CD8-positive, alpha-beta memory T cell (primary cell): ENCODE measurements around the gene TTLL1. TPM values are rescaled to one million over a fixed set of nuclear protein-coding genes. Genes with fewer than 3 reads are reported as not detected.

Experiments
- CTCF ChIA-PET: fragments of 350-600 bp; sonication (Branson Sonifier 250); formaldehyde crosslinking; loops from one replicate; lab custom pipeline; 2021; ENCODE audit warnings: antibody characterized with exemption; lab: Charles Lee
- POLR2A ChIA-PET: fragments of 350-600 bp; sonication (Branson Sonifier 250); formaldehyde crosslinking; loops from one replicate; lab custom pipeline; 2021; ENCODE audit warnings: antibody characterized with exemption; lab: Charles Lee
- DNase-seq, 5 donors: peaks; one replicate each; pipeline versions ENCODE4 v3.0.0 to v3.0.0-alpha.2; 2020 to 2022; ENCODE audit warnings: mixed read lengths in 1 of 5
- H3K27ac ChIP-seq: one replicate; pipeline ENCODE4 v1.7.0; 2013; ENCODE audit warnings: low read depth, mild to moderate bottlenecking, low read length, moderate library complexity
- H3K27me3 ChIP-seq: 2 replicates; pipeline ENCODE4 v1.7.0; 2013; ENCODE audit warnings: low read length, mild to moderate bottlenecking; ENCODE audit not compliant: insufficient read depth, poor library complexity, severe bottlenecking
- H3K36me3 ChIP-seq: 2 replicates; pipeline ENCODE4 v1.7.0; 2013; ENCODE audit warnings: mild to moderate bottlenecking, low read length, moderate library complexity; ENCODE audit not compliant: insufficient read depth
- H3K4me1 ChIP-seq: 2 replicates; pipeline ENCODE4 v1.7.0; 2013; ENCODE audit warnings: mild to moderate bottlenecking, low read length, moderate library complexity; ENCODE audit not compliant: insufficient read depth
- H3K4me3 ChIP-seq: 2 replicates; pipeline ENCODE4 v1.7.0; 2013; ENCODE audit warnings: mild to moderate bottlenecking, low read length
- H3K9me3 ChIP-seq: 2 replicates; pipeline ENCODE4 v1.7.0; 2013; ENCODE audit warnings: mild to moderate bottlenecking, low read length
- H3K27ac Mint-ChIP-seq, 8 donors: one replicate each; pipeline ENCODE4 v1.8.0; 2020 to 2021; ENCODE audit warnings: mixed read lengths in 8 of 8, mild to moderate bottlenecking in 6 of 8, inconsistent platforms in 3 of 8, moderate library complexity in 3 of 8
- H3K27me3 Mint-ChIP-seq, 2 donors: one replicate each; pipeline ENCODE4 v1.8.0; 2020 to 2021; ENCODE audit warnings: mixed read lengths in 2 of 2, mild to moderate bottlenecking in 1 of 2, moderate library complexity in 1 of 2
- H3K36me3 Mint-ChIP-seq, 3 donors: one replicate each; pipeline ENCODE4 v1.8.0; 2020 to 2021; ENCODE audit warnings: mixed read lengths in 3 of 3, inconsistent platforms in 1 of 3, mild to moderate bottlenecking in 1 of 3
- H3K4me1 Mint-ChIP-seq, 3 donors: one replicate each; pipeline ENCODE4 v1.8.0; 2020 to 2021; ENCODE audit warnings: mixed read lengths in 3 of 3, inconsistent platforms in 1 of 3, mild to moderate bottlenecking in 1 of 3
- H3K4me3 Mint-ChIP-seq, 7 donors: one replicate each; pipeline ENCODE4 v1.8.0; 2020 to 2021; ENCODE audit warnings: mixed read lengths in 7 of 7, mild to moderate bottlenecking in 6 of 7, moderate library complexity in 4 of 7, inconsistent platforms in 2 of 7
- H3K9me3 Mint-ChIP-seq, 5 donors: one replicate each; pipeline ENCODE4 v1.8.0; 2020 to 2022; ENCODE audit warnings: mixed read lengths in 5 of 5, mild to moderate bottlenecking in 3 of 5, moderate library complexity in 2 of 5, inconsistent platforms in 1 of 5
- polyA plus RNA-seq: library from polyadenylated mRNA; unstranded; fragments of 300-500 nt; fragmentation: Illumina TruSeq; gene quantifications from one replicate; pipeline ENCODE4 v1.2.3, GENCODE V29; 2021
- total RNA-seq, 2 experiments: library from RNA; stranded (reverse); gene quantifications; one replicate each; pipeline ENCODE4 v1.2.3, GENCODE V29; 2021

TTLL1 gene
- total and polyA plus RNA-seq, 3 experiments from 2014 or later = 4.3 to 15.8 (median 5.0) TPM

DNA sequence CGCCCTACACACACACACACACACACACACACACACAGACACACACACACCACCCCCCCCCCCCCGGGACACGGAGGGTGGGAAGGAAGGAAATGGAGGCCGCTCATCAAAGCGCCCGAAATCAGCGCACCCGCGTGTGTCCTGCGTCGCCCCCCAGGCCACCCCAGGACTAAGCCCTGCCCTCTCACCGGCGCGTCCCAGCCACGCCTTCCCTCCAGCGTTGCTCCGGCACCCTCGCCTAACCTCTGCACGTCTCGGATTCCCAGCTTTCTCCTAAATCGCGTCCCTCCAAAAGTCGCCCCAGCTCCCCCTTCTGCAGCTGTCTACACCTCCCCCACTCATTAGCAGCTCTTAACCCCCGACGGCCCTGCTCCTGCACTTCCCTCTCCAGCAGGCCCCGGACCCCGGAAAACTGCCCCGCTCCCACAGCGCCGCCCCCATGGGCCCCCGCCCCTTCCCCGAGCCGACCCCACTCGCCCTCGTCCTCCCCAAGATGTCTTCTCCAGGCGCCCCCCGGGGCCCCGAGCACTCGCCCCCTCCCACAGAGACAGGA is 74.8 kb downstream of the TTLL1 start:
- H3K36me3 ChIP-seq = no peaks in the 10 kb centered on the region
- peak overlapping the region; percentile 96 to 99 (median 98) for H3K4me3 Mint-ChIP-seq
- peaks cover 0 to 11% (median 0%) of the 10 kb centered on the region in 3 donors for H3K36me3 Mint-ChIP-seq
- H3K27ac ChIP-seq = no peak overlapping the region
- no peaks in the 10 kb centered on the region for H3K9me3 Mint-ChIP-seq
- H3K27me3 Mint-ChIP-seq = no peaks in the 10 kb centered on the region
- H3K27ac Mint-ChIP-seq = peak overlapping the region; percentile 64 to 94 (median 91)
- DNase-seq = peak; percentile 33 to 72 (median 42)
- no peaks in the 10 kb centered on the region for H3K27me3 ChIP-seq
- no peaks in the 10 kb centered on the region for H3K9me3 ChIP-seq
- POLR2A ChIA-PET = interaction anchor here (0.7 to 1.3 kb wide), 2 partner anchors 157 to 173 kb away, joined by 3 to 5 read pairs; partner anchors contain the start of gene ARFGAP3
- CTCF ChIA-PET = interaction anchor here (1.2 kb wide), 1 partner anchor 147 kb away, joined by 3 read pairs; no protein-coding TSS in a partner anchor
- H3K4me3 ChIP-seq = peak overlapping the region; percentile 74
- H3K4me1 Mint-ChIP-seq = peaks cover 28 to 42% (median 33%) of the 10 kb centered on the region in 3 donors
- H3K4me1 ChIP-seq = peaks cover 9% of the 10 kb centered on the region

DNA sequence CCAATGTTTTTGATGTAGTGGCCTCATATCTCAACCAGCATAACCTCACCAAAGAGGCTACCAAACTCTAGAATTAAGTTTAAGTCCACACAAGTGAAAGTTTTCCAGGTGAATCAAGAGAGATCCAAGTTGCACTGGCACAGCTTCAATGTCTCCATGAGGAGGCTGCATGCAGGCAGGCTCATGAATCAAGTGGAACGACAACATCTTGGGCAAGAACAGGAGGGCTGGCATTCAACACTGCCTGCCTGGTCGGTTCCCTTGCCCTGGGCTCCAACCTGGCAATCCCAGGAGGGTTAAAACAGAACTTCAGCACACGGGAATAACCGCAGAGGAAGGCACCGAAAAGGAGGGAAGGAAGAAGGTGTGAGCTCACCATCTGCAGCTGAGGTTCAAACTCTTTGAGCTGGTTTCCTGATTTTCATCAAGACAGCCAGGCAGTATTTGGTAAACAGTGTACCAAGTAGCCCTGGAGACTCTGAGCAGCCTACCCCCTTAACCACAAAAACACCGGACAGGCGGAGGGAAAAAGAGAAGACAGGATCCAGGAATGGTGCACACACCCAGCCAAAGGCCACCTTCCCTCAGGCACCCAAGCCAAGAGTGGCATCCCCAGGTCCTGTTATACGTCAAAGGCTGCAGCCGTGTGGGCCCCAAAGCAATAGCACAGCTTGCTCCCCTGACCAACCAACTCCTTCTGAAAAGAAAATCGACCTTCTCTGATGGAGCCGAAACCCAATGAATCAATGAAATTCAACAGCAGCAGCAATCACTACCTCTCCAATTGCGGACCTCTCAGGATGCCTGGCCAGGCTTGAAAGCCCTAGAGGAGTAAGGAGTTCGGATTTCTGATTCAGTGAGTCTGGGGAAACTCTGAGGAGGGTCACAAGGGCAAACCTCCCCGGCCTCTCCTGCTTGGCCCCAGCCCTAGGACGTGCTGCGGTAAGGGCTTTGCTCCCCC is 75.6 kb downstream of the TTLL1 start:
- H3K4me3 Mint-ChIP-seq = peak overlapping the region; percentile 96 to 99 (median 98)
- no peaks in the 10 kb centered on the region for H3K36me3 ChIP-seq
- ChIA-PET POLR2A (interaction anchor here (0.7 kb wide), 1 partner anchor 174 kb away, joined by 3 read pairs; no protein-coding TSS in a partner anchor), CTCF (no interaction called here)
- peaks cover 0 to 11% (median 0%) of the 10 kb centered on the region in 3 donors for H3K36me3 Mint-ChIP-seq
- H3K27ac ChIP-seq = peak overlapping the region; percentile 5
- H3K27me3 ChIP-seq = no peaks in the 10 kb centered on the region
- H3K4me1 ChIP-seq = peaks cover 9% of the 10 kb centered on the region
- peak overlapping the region; percentile 64 to 94 (median 91) for H3K27ac Mint-ChIP-seq
- H3K9me3 Mint-ChIP-seq = no peaks in the 10 kb centered on the region
- H3K4me3 ChIP-seq = peak overlapping the region; percentile 74
- H3K27me3 Mint-ChIP-seq = no peaks in the 10 kb centered on the region
- H3K4me1 Mint-ChIP-seq = peaks cover 31 to 49% (median 41%) of the 10 kb centered on the region in 3 donors
- DNase-seq = no peak
- no peaks in the 10 kb centered on the region for H3K9me3 ChIP-seq

DNA sequence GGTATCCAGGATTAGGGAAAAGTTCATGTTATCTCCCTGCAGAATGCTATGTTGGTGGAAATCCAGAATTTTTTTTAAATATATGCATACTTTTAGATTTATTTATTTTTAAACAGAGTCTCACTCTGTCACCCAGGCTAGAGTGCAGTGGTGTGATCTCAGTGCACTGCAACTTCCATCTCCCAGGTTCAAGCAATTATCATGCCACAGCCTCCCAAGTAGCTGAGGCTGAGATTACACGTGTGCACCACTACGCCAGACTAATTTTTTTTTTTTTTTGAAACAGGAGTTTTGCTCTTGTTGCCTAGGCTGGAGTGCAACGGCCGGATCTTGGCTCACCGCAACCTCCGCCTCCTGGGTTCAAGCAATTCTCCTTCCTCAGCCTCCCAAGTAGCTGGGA is 76.8 kb downstream of the TTLL1 start:
- Mint-ChIP-seq H3K27me3 (no peaks in the 10 kb centered on the region), H3K4me1 (peaks cover 35 to 57% (median 48%) of the 10 kb centered on the region in 3 donors), H3K36me3 (peaks cover 0 to 11% (median 0%) of the 10 kb centered on the region in 3 donors), H3K4me3 (peak overlapping the region in 2 of 7 donors; percentile 56 to 98), H3K27ac (peak overlapping the region in 1 of 8 donors; percentile 66), H3K9me3 (no peaks in the 10 kb centered on the region)
- no peak for DNase-seq
- Histone ChIP-seq H3K4me3 (no peak overlapping the region), H3K27me3 (no peaks in the 10 kb centered on the region), H3K36me3 (no peaks in the 10 kb centered on the region), H3K4me1 (peaks cover 9% of the 10 kb centered on the region), H3K9me3 (no peaks in the 10 kb centered on the region), H3K27ac (no peak overlapping the region)
- CTCF ChIA-PET = no interaction called here
- POLR2A ChIA-PET = no interaction called here

DNA sequence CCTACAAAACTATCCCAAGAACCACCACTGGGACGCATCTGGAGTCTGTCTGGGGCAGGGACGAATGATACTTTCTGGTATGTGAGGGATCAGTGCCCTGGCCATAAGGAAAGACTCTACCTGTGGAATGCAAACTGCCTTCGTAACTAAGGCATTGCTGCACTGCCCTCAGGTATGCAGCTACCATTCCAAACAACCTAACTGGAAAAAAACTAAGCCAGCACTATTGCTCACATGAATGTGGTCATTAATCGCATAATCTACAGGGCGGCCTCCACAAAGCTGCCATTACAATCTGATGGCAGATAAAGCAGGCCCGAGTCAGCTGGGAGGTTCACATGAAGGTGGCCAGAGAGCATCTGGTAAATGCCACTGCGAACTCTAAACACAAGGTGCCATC is 78.1 kb downstream of the TTLL1 start:
- H3K27me3 Mint-ChIP-seq = no peaks in the 10 kb centered on the region
- Histone ChIP-seq H3K4me1 (peaks cover 9% of the 10 kb centered on the region), H3K36me3 (no peaks in the 10 kb centered on the region), H3K4me3 (no peak overlapping the region), H3K9me3 (no peaks in the 10 kb centered on the region), H3K27me3 (no peaks in the 10 kb centered on the region), H3K27ac (no peak overlapping the region)
- DNase-seq = no peak
- H3K4me3 Mint-ChIP-seq = peak overlapping the region in 1 of 7 donors; percentile 51
- peaks cover 38 to 66% (median 59%) of the 10 kb centered on the region in 3 donors for H3K4me1 Mint-ChIP-seq
- H3K9me3 Mint-ChIP-seq = no peaks in the 10 kb centered on the region
- ChIA-PET CTCF (no interaction called here), POLR2A (no interaction called here)
- peak overlapping the region in 1 of 8 donors; percentile 10 for H3K27ac Mint-ChIP-seq
- peaks cover 0 to 11% (median 0%) of the 10 kb centered on the region in 3 donors for H3K36me3 Mint-ChIP-seq

DNA sequence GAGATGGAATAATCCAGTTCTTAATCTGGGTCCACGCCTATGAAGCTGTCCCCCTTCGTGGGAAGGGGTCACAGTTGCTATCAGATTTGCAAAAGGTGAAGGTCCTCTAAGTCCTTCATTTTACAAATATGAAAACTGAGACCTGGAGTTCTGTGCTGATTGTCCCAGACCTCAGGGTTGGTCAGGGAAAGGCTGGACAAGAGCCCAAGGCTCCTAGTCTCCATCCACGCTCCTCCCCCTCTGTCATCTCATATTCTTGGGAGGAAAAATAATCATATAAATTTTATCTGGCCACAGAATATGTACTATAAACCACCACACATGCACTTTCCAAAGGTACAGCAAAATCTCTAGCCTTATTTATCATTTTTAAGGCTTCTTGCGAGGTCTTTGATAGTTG is 79.7 kb downstream of the TTLL1 start:
- Histone ChIP-seq H3K9me3 (no peaks in the 10 kb centered on the region), H3K4me1 (peaks cover 9% of the 10 kb centered on the region), H3K36me3 (no peaks in the 10 kb centered on the region), H3K27ac (no peak overlapping the region), H3K4me3 (no peak overlapping the region), H3K27me3 (no peaks in the 10 kb centered on the region)
- Mint-ChIP-seq H3K4me3 (no peak overlapping the region), H3K9me3 (no peaks in the 10 kb centered on the region), H3K27ac (no peak overlapping the region), H3K27me3 (no peaks in the 10 kb centered on the region), H3K4me1 (peaks cover 44 to 75% (median 69%) of the 10 kb centered on the region in 3 donors), H3K36me3 (peaks cover 0 to 2% (median 0%) of the 10 kb centered on the region in 3 donors)
- no peak for DNase-seq
- ChIA-PET CTCF (interaction anchor here (1.0 to 1.1 kb wide), 2 partner anchors 24 kb away, joined by 3 read pairs; no protein-coding TSS in a partner anchor), POLR2A (no interaction called here)

GRCh38 chr22:43008921-43009320 is 80.3 kb downstream of the TTLL1 start:
- Mint-ChIP-seq H3K4me1 (peaks cover 46 to 76% (median 69%) of the 10 kb centered on the region in 3 donors), H3K36me3 (no peaks in the 10 kb centered on the region), H3K27me3 (no peaks in the 10 kb centered on the region), H3K4me3 (peak overlapping the region in 1 of 7 donors; percentile 48), H3K27ac (peak overlapping the region in 1 of 8 donors; percentile 46), H3K9me3 (no peaks in the 10 kb centered on the region)
- Histone ChIP-seq H3K4me1 (peaks cover 8% of the 10 kb centered on the region), H3K27ac (no peak overlapping the region), H3K36me3 (no peaks in the 10 kb centered on the region), H3K27me3 (no peaks in the 10 kb centered on the region), H3K9me3 (no peaks in the 10 kb centered on the region), H3K4me3 (no peak overlapping the region)
- no peak for DNase-seq
- POLR2A ChIA-PET = no interaction called here
- CTCF ChIA-PET = interaction anchor here (1.1 to 1.2 kb wide), 2 partner anchors 25 to 141 kb away, joined by 3 to 4 read pairs; no protein-coding TSS in a partner anchor

GRCh38 chr22:43008509-43008908 is 80.7 kb downstream of the TTLL1 start:
- CTCF ChIA-PET = interaction anchor here (1.1 to 1.2 kb wide), 2 partner anchors 25 to 141 kb away, joined by 3 to 4 read pairs; no protein-coding TSS in a partner anchor
- POLR2A ChIA-PET = no interaction called here
- Mint-ChIP-seq H3K27ac (peak overlapping the region in 1 of 8 donors; percentile 46), H3K36me3 (peaks cover 0 to 3% (median 2%) of the 10 kb centered on the region in 3 donors), H3K27me3 (no peaks in the 10 kb centered on the region), H3K9me3 (no peaks in the 10 kb centered on the region), H3K4me3 (no peak overlapping the region), H3K4me1 (peaks cover 46 to 76% (median 69%) of the 10 kb centered on the region in 3 donors)
- Histone ChIP-seq H3K27me3 (no peaks in the 10 kb centered on the region), H3K4me1 (peaks cover 4% of the 10 kb centered on the region), H3K4me3 (no peak overlapping the region), H3K36me3 (no peaks in the 10 kb centered on the region), H3K27ac (no peak overlapping the region), H3K9me3 (no peaks in the 10 kb centered on the region)
- DNase-seq = no peak
